SKM-1 (cell line): ENCODE results near the gene HBG2.
"Not testable (repeated sequence)": the region's sequence is repeated elsewhere in the genome, so short reads cannot be mapped to it uniquely, and the experiment has no call there.

ENCODE experiments used
- DNase-seq: peaks from one replicate; lab custom pipeline; 2025; ENCODE audit not compliant: unreplicated experiment; lab: John Stamatoyannopoulos, UW

The HBG2 gene

GRCh38 chr11:5282628-5283027, 28.0 kb upstream of the HBG2 start:
- no peak for DNase-seq

DNA sequence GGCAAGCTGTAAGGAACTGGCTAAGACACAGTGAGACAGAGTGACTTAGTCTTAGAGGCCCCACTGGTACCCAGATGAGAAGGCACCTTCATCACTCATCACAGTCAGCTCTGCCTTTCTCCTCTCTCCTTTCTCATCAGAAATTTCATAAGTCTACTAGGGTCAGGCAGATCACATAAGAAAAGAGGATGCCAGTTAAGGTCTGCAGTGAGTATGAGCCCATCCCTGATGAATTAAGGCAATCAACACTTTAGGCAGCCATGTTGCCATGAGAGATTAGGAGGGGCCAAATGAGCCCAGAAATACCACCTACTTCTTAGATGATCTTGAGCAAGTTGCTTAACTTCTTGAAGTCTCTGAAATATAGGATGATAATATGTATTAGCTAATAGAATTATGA, 27.0 kb upstream of the HBG2 start:
- no peak for DNase-seq

DNA sequence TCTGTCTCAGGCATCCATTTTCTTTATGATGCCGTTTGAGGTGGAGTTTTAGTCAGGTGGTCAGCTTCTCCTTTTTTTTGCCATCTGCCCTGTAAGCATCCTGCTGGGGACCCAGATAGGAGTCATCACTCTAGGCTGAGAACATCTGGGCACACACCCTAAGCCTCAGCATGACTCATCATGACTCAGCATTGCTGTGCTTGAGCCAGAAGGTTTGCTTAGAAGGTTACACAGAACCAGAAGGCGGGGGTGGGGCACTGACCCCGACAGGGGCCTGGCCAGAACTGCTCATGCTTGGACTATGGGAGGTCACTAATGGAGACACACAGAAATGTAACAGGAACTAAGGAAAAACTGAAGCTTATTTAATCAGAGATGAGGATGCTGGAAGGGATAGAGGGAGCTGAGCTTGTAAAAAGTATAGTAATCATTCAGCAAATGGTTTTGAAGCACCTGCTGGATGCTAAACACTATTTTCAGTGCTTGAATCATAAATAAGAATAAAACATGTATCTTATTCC, 26.1 kb upstream of the HBG2 start:
- DNase-seq = peak; percentile 38

- no peak for DNase-seq
Measured at GRCh38 chr11:5279471-5280090, 25.0 kb upstream of the HBG2 start.

DNA sequence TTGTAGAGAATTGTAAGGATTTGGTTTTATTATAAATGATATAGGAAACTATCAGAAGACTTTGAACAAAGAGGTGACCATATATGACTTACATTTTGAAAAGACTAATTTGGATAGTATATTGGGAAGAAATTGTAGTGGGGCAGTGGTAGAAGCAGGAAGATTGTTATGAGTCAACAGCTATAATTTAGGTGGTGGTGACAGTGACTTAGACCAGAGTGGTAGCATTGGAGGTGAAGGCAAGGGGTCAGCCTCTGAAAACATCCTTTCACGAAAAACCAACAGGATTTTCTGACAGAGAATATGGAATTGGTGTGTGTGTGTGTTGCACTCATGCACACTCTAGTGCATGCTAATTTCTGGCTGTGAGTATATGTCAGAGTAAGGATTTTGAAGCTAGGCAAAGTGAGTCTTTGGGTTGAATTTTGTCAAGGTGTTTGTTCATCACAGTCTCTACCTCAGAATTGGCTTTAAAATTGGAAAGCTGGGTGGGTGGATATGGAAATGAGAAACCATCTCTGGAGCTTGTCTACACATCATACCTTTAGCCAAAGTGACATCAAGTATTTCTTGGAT, 23.3 kb upstream of the HBG2 start:
- no peak for DNase-seq

GRCh38 chr11:5276697-5277096, 22.1 kb upstream of the HBG2 start:
- DNase-seq = no peak

DNA sequence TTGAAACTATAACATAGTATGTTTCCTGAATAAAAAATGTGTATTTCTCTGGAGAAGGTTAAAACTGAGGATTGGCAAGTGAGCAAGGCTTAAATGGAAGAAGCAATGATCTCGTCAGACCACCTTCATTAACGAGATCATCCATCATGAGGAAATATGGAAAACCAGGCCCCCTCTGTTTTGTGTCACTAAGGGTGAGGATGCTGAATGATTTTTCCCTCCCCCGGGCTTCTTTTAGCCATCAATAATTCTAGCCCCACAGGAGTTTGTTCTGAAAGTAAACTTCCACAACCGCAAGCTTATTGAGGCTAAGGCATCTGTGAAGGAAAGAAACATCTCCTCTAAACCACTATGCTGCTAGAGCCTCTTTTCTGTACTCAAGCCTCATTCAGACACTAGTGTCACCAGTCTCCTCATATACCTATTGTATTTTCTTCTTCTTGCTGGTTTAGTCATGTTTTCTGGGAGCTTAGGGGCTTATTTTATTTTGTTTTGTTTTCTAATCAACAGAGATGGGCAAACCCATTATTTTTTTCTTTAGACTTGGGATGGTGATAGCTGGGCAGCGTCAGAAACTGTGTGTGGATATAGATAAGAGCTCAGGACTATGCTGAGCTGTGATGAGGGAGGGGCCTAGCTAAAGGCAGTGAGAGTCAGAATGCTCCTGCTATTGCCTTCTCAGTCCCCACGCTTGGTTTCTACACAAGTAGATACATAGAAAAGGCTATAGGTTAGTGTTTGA, 21.0 kb upstream of the HBG2 start:
- no peak for DNase-seq

DNA sequence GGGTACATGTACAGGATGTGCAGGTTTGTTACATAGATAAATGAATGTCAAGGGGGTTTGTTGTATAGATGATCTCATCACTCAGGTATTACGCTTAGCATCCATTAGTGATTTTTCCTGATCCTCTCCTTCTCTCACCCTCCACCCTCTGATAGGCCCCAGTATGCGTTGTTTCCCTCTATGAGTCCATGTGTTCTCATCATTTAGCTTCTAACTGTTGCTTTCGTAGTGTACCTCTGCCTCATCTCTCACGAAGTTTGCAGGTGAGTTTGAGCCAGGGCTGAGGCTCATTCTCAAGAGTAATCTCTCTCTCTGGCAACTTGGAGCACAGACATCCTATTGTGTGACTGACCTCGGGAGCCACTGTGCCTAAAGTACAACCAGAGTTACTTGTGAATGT, 19.8 kb upstream of the HBG2 start:
- DNase-seq = no peak

DNA sequence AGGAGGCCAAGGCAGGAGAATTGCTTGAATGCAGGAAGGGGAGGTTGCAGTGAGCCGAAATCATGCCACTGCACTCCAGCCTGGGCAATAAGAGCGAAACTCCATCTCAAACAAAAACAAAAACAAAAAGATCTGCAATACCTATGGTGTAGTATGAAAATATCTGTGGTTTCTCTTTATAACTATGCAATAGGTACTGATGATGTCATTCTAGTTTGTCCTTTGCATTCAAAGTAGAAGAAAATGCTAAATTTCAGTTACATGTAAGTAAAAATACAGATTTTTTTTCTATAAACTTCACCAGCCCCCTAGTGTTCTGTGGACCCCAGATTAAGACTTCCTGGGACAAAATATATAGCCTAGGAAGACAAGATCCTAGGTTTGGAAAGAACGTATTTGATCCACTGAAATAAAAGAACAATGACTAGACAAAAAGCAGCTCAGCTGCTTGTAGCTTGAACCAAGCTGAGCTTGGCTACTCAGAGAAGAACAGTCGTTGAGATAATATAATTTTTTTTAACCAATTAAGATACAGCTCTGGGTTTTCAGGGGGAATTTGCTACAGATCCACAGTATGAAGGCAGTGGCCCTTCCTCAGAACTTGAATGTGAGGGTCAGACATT, 17.9 kb upstream of the HBG2 start:
- no peak for DNase-seq

DNA sequence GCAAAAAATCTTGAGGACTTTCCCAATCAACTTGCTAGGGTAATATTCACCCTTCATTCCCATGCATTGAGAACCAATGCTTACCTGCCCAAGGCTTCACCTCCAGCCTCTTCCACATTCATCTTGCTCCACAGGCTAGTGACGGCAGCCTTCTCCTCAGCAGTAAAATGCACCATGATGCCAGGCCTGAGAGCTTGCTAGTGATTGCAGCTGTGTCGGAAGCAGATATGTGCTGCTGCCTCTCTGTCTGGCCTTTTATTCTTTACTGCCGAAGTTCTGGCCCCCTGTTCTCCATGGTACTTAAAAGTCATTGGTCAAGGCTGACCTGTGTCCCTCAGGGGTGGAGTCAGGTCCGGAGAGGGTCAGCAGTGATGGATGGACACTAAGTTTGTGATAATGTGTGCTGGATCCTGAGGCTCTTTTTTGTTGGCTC, 15.2 kb upstream of the HBG2 start, which contains the start of gene HBE1:
TSS of gene HBE1 (minus strand) at position 231 of the 433 bp plus-strand sequence. CDS start at position 176, 55 bp downstream.
- DNase-seq = no peak

GRCh38 chr11:5267033-5267563, 12.5 kb upstream of the HBG2 start:
- DNase-seq = no peak

DNA sequence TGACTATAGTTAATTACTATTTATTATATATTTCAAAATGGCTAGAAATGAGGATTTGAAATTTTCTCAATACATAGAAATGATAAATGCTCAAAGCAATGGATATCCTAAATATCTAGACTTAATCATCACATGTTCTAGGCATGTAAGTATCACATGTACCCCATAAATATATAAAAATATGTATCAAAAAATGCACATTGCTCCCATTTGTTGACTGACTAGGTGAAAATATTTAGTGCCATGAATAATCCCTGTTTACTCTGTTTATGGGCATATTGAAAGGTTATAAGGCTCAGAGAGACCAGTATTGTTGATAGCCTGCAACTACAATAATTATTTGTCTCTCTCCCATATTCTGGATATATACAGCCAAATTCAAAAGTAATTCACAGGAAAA, 12.0 kb upstream of the HBG2 start:
- no peak for DNase-seq

GRCh38 chr11:5265832-5266231, 11.3 kb upstream of the HBG2 start:
- no peak for DNase-seq

GRCh38 chr11:5258543-5259262, 4.1 kb upstream of the HBG2 start:
- no peak for DNase-seq

DNA sequence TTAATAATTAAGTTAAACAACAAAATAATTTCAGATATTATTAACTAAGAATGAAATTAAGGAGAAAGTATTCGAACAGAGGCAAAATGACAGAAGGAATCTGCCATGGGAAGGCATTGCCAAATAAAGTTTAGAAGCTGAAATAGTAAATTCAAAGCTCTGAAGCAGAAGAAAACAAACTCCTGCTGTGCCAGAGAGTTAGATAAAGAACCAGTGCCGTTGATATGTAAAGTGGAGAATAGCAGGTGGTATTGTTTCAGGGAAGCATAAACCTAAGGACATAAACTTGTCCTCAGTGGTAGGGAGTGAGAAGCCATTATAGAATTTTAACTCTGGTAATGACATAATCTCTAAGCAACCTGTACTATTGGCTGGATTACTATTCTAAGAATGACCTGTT, 2.7 kb upstream of the HBG2 start:
- DNase-seq = no peak

- not testable (repeated sequence) for DNase-seq
Measured at GRCh38 chr11:5254023-5254422, 558 bp downstream of the HBG2 start.

GRCh38 chr11:5253440-5253839, 1.1 kb downstream of the HBG2 start:
- not testable (repeated sequence) for DNase-seq

- no peak for DNase-seq
Measured at GRCh38 chr11:5252919-5253265, 1.7 kb downstream of the HBG2 start.

- DNase-seq = no peak
Measured at GRCh38 chr11:5252192-5252918, 2.2 kb downstream of the HBG2 start.

- DNase-seq = no peak
Measured at GRCh38 chr11:5251746-5252145, 2.8 kb downstream of the HBG2 start.
